ENCODE measurements around the gene TSSK6.

TSSK6 gene

GRCh38 chr19:19504754-19505668, 10.3 kb downstream of the TSSK6 start:
- in situ Hi-C loops (cut with HindIII; ENCODE audit: low pct_unique_long_range_greater_than_20kb, low sequenced_read_pairs) = no loop called here

GRCh38 chr19:19502808-19503602, 12.3 kb downstream of the TSSK6 start:
- DNase-seq (ENCODE audit: low read depth in 1 of 2, low spot score in 1 of 2) = no peak
- in situ Hi-C loops (cut with HindIII; ENCODE audit: low pct_unique_long_range_greater_than_20kb, low sequenced_read_pairs) = no loop called here
- no peak for TF ChIP-seq JUND (IDR thresholded peaks at IDR 0.05; ENCODE audit: low read depth)

More at GRCh38 chr19:19504754-19505668, 10.3 kb downstream of the TSSK6 start:
- no peak for DNase-seq (ENCODE audit: low read depth in 1 of 2, low spot score in 1 of 2)
- no peak for TF ChIP-seq JUND (IDR thresholded peaks at IDR 0.05; ENCODE audit: low read depth)

- no peak for TF ChIP-seq JUND (IDR thresholded peaks at IDR 0.05; ENCODE audit: low read depth)
- in situ Hi-C loops (cut with HindIII; ENCODE audit: low pct_unique_long_range_greater_than_20kb, low sequenced_read_pairs) = no loop called here
- DNase-seq (ENCODE audit: low read depth in 1 of 2, low spot score in 1 of 2) = no peak
Measured at GRCh38 chr19:19502281-19502680, 13.1 kb downstream of the TSSK6 start.

GRCh38 chr19:19501798-19502197, 13.6 kb downstream of the TSSK6 start:
- DNase-seq (ENCODE audit: low read depth in 1 of 2, low spot score in 1 of 2) = no peak
- no peak for TF ChIP-seq JUND (IDR thresholded peaks at IDR 0.05; ENCODE audit: low read depth)
- in situ Hi-C loops (cut with HindIII; ENCODE audit: low pct_unique_long_range_greater_than_20kb, low sequenced_read_pairs) = no loop called here

GRCh38 chr19:19500975-19501644, 14.2 kb downstream of the TSSK6 start:
- TF ChIP-seq JUND (IDR thresholded peaks at IDR 0.05; ENCODE audit: low read depth) = no peak
- no peak for DNase-seq (ENCODE audit: low read depth in 1 of 2, low spot score in 1 of 2)
- in situ Hi-C loops (cut with HindIII; ENCODE audit: low pct_unique_long_range_greater_than_20kb, low sequenced_read_pairs) = no loop called here

- no peak for TF ChIP-seq JUND (IDR thresholded peaks at IDR 0.05; ENCODE audit: low read depth)
- no peak for DNase-seq (ENCODE audit: low read depth in 1 of 2, low spot score in 1 of 2)
- in situ Hi-C loops (cut with HindIII; ENCODE audit: low pct_unique_long_range_greater_than_20kb, low sequenced_read_pairs) = no loop called here
Measured at GRCh38 chr19:19499272-19499995, 15.9 kb downstream of the TSSK6 start.

- in situ Hi-C loops (cut with HindIII; ENCODE audit: low pct_unique_long_range_greater_than_20kb, low sequenced_read_pairs) = no loop called here
Measured at GRCh38 chr19:19498255-19498991, 16.9 kb downstream of the TSSK6 start.

GRCh38 chr19:19495614-19496603, 19.4 kb downstream of the TSSK6 start:
- no peak for TF ChIP-seq JUND (IDR thresholded peaks at IDR 0.05; ENCODE audit: low read depth)
- no peak for DNase-seq (ENCODE audit: low read depth in 1 of 2, low spot score in 1 of 2)
- in situ Hi-C loops (cut with HindIII; ENCODE audit: low pct_unique_long_range_greater_than_20kb, low sequenced_read_pairs) = no loop called here

More at GRCh38 chr19:19498255-19498991, 16.9 kb downstream of the TSSK6 start:
- TF ChIP-seq JUND (IDR thresholded peaks at IDR 0.05; ENCODE audit: low read depth) = no peak
- DNase-seq (ENCODE audit: low read depth in 1 of 2, low spot score in 1 of 2) = no peak

- DNase-seq (ENCODE audit: low read depth in 1 of 2, low spot score in 1 of 2) = no peak
- in situ Hi-C loops (cut with HindIII; ENCODE audit: low pct_unique_long_range_greater_than_20kb, low sequenced_read_pairs) = no loop called here
- no peak for TF ChIP-seq JUND (IDR thresholded peaks at IDR 0.05; ENCODE audit: low read depth)
Measured at GRCh38 chr19:19493841-19494546, 21.4 kb downstream of the TSSK6 start.

All from T47D (cell line).